Measurements from ENCODE around the gene ABCA9.
"Not testable (repeated sequence)": the region's sequence is repeated elsewhere in the genome, so short reads cannot be mapped to it uniquely, and the experiment has no call there.

ABCA9 gene

GRCh38 chr17:68955181-68955841 lies 105.4 kb downstream of the ABCA9 start, which contains the start of gene ABCA8:
Gene ABCA8, minus strand, starts transcription at chr17:68955392. Its CDS starts 13,358 bp downstream, at chr17:68942034.
- Mint-ChIP-seq H3K4me3 (no peak within 1 kb of the TSS), H3K27ac (no peak within 1 kb of the TSS), H3K36me3 (no peaks in the 10 kb centered on the region), H3K27me3 (peaks cover 5% of the 10 kb centered on the region), H3K4me1 (ENCODE audit: low read depth) (no peaks in the 10 kb centered on the region), H3K9me3 (ENCODE audit: low read depth) (no peaks in the 10 kb centered on the region)

DNA sequence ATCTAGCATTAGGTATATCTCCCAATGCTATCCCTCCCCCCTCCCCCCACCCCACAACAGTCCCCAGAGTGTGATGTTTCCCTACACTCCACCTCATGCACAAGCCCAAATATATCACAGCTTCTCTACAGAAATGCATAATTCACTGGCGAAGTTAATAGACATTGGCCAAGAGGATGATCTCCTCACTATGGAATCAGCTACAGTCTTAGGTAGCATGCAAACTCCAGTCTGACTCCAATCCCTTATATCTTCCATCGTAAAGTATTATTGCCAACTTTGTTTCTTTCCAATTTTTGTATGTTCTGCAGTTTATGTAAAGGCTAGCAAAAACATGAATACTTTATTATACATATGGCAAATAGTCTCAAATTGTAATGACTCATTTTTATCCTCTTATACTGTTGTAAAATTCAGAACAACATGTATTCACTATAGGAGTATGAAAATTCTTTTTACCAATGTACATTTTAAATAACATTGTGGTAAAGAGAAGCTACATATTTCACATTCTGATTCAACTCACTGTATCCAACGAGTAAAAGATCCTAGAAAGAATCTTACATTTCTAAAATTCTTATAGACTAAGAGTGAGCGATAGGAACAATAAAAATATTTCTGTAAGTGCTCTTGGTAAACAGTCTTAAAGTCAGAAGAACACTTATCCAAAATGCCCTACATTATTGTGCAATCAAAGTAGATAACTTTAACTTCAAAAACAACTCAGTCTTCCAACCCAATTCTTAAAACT lies 106.4 kb downstream of the ABCA9 start:
- Mint-ChIP-seq H3K4me3 (no peak overlapping the region), H3K27ac (no peak overlapping the region), H3K4me1 (ENCODE audit: low read depth) (no peaks in the 10 kb centered on the region), H3K9me3 (ENCODE audit: low read depth) (no peaks in the 10 kb centered on the region), H3K27me3 (peaks cover 5% of the 10 kb centered on the region), H3K36me3 (no peaks in the 10 kb centered on the region)

DNA sequence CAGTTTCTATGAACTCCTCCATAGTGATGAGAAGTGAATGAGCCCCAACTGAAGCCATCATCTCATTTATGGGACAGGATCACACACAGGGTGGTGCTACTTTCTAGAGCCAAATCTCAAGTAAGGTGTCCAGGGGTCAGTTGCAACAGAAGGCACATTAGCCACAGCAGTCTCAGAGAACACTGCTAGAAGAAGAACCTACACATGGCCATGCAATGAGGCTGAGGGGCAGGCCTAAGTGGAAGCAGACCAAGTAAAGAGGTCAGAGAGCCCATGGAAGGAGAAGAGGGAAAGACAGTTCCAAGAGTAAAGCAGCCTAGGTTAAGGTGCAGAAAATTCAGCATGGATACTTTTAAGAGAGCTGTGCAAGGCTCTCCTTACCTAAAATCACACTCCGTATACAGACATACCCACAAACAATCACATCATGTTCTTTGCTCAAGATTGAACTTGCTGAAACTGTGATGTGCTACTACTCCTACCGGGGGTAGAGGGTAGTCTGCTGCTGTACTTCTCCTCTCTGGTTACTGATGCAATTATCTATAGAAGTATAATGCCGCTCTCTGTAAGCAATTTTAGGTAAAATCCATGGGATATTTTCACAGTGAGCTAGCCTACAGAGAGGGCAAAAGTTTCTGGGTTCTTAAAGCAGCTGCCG lies 107.3 kb downstream of the ABCA9 start:
- Mint-ChIP-seq H3K36me3 (no peaks in the 10 kb centered on the region), H3K27me3 (peaks cover 5% of the 10 kb centered on the region), H3K27ac (no peak overlapping the region), H3K9me3 (ENCODE audit: low read depth) (no peaks in the 10 kb centered on the region), H3K4me1 (ENCODE audit: low read depth) (no peaks in the 10 kb centered on the region), H3K4me3 (no peak overlapping the region)

DNA sequence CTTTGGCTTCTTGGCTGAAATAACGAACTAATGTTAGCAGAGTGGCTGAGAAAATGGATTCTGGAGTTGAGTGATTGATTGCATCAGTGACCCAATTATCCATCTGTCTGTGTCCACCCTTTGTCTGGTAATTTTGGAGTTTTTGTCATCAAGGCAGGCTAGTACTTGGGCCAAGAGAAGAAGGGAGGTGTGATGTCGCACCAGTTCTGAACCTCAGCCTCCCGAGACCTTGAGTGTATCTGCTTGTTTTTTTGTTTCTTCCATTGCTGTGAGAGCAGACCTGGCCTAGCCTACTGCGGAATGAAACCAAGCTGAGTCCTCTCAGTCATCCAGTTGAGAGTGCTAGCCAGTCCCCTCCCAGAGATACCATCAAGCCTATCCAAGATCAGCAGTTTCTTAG lies 110.0 kb downstream of the ABCA9 start:
- no peaks in the 10 kb centered on the region for H3K36me3 Mint-ChIP-seq
- no peak overlapping the region for H3K27ac Mint-ChIP-seq
- peaks cover 5% of the 10 kb centered on the region for H3K27me3 Mint-ChIP-seq
- no peaks in the 10 kb centered on the region for H3K9me3 Mint-ChIP-seq (ENCODE audit: low read depth)
- H3K4me1 Mint-ChIP-seq (ENCODE audit: low read depth) = no peaks in the 10 kb centered on the region
- no peak overlapping the region for H3K4me3 Mint-ChIP-seq

- not testable (repeated sequence) for H3K9me3 Mint-ChIP-seq (ENCODE audit: low read depth); H3K4me1 Mint-ChIP-seq (ENCODE audit: low read depth); H3K27ac Mint-ChIP-seq; H3K36me3 Mint-ChIP-seq; H3K4me3 Mint-ChIP-seq; H3K27me3 Mint-ChIP-seq
Measured at GRCh38 chr17:68947868-68948267, 112.9 kb downstream of the ABCA9 start.

DNA sequence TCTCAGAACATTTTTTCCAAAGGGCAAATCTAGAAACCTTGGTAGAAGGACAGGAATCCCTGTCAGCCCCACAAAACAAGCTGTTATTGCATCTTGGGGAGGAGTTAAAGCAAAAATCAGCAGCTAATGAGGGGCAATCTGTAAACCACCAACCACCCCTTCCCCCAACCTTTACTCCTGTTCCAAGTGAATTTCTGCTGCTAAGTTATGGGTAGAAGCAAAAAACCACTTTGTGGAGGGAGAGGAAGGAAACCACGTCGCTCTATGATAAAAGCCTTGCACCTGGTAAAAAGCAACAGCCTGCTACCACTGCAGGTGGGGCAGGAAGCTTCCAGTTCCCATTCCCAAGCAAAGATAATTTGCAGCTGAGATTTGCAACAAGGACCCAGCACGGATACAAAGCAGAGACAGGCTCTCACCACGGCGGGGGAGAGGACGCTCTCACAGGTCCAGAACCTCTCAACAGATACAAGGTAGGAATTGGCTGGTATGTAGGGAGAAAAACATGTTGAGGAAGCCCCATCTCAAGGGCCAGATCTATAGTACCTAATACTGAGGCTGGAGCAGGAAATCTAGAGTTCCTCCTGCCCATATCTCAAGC lies 116.2 kb downstream of the ABCA9 start:
- no peaks in the 10 kb centered on the region for H3K36me3 Mint-ChIP-seq
- H3K9me3 Mint-ChIP-seq (ENCODE audit: low read depth) = no peaks in the 10 kb centered on the region
- no peak overlapping the region for H3K4me3 Mint-ChIP-seq
- no peak overlapping the region for H3K27ac Mint-ChIP-seq
- H3K4me1 Mint-ChIP-seq (ENCODE audit: low read depth) = no peaks in the 10 kb centered on the region
- H3K27me3 Mint-ChIP-seq = peaks cover 3% of the 10 kb centered on the region

GRCh38 chr17:68943812-68944182 lies 116.9 kb downstream of the ABCA9 start:
- not testable (repeated sequence) for H3K27me3 Mint-ChIP-seq; H3K9me3 Mint-ChIP-seq (ENCODE audit: low read depth); H3K4me3 Mint-ChIP-seq; H3K27ac Mint-ChIP-seq; H3K36me3 Mint-ChIP-seq; H3K4me1 Mint-ChIP-seq (ENCODE audit: low read depth)

DNA sequence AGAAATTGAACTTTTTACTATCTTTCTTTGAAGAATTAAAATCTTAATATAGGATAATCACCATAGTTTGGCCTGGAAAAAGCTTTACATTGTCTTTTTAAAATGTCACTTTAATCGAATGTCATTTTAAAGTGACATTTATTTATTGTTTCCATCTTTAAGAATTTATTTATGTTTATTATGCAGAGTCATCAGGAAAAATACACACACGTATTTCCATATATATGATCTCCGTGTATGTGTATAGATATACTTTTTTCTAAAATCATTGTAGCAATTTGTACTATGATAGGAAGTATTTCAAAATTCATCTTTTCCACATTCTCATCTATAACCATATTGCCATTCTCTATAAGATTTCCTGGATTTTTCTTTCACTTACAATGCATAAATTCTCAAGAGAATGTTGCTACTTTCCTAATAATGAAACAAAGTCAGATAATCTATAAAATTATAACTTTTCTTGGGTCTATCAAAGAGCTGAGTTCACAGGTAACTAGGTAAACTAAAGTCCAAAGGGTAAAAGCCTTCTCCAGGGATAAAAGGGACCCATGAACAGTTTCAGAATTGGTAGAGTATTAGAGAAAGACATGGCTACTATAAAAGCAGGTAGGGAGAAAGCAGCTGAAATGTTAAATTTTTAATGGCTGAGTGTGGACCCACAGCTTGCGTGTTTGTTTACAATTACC lies 117.5 kb downstream of the ABCA9 start:
- no peaks in the 10 kb centered on the region for H3K4me1 Mint-ChIP-seq (ENCODE audit: low read depth)
- no peak overlapping the region for H3K27ac Mint-ChIP-seq
- peaks cover 5% of the 10 kb centered on the region for H3K27me3 Mint-ChIP-seq
- no peaks in the 10 kb centered on the region for H3K9me3 Mint-ChIP-seq (ENCODE audit: low read depth)
- no peaks in the 10 kb centered on the region for H3K36me3 Mint-ChIP-seq
- H3K4me3 Mint-ChIP-seq = no peak overlapping the region

DNA sequence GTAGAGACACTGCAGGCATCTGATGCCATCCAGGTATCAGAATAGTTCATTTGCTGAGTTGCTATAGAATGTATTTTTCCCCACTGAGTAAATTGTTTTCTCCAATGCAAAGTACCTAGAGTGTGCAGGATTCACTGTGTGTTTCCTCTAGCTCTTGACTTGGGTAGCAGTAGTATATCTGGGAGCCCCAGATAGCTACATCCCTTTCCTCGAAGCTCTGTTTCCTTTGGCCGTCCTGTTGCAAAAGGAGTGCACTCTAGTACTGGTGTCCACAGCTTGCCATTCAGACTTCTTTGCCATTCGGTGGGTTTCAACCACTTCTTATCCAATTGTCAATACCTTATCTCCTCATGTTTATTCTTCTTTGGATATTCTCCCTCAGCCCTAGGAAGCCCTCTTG lies 118.3 kb downstream of the ABCA9 start:
- no peak overlapping the region for H3K4me3 Mint-ChIP-seq
- no peaks in the 10 kb centered on the region for H3K36me3 Mint-ChIP-seq
- peaks cover 7% of the 10 kb centered on the region for H3K27me3 Mint-ChIP-seq
- H3K4me1 Mint-ChIP-seq (ENCODE audit: low read depth) = no peaks in the 10 kb centered on the region
- no peak overlapping the region for H3K27ac Mint-ChIP-seq
- no peaks in the 10 kb centered on the region for H3K9me3 Mint-ChIP-seq (ENCODE audit: low read depth)

DNA sequence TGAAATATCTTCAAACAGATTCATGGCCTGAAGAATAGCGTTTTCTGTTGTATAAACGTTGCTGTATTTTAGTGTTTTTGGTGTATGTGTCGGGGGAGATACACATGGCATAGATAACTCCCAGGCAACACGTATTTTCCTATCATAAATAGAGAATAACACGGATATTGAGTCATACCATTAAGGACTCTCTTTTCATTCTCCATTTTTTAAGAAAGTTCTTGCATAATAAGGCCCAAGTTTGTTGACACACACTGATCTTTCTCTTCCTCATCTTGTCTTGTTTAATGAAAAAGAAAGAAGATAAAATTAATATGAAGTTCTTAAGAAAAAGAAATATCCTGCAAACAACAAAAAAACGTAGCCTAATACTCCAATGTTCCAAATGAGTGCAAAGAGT lies 119.0 kb downstream of the ABCA9 start:
- Mint-ChIP-seq H3K36me3 (no peaks in the 10 kb centered on the region), H3K27me3 (peaks cover 7% of the 10 kb centered on the region), H3K4me3 (no peak overlapping the region), H3K9me3 (ENCODE audit: low read depth) (no peaks in the 10 kb centered on the region), H3K4me1 (ENCODE audit: low read depth) (no peaks in the 10 kb centered on the region), H3K27ac (no peak overlapping the region)

- H3K4me3 Mint-ChIP-seq = no peak overlapping the region
- H3K27me3 Mint-ChIP-seq = peaks cover 11% of the 10 kb centered on the region
- no peaks in the 10 kb centered on the region for H3K4me1 Mint-ChIP-seq (ENCODE audit: low read depth)
- no peak overlapping the region for H3K27ac Mint-ChIP-seq
- H3K36me3 Mint-ChIP-seq = no peaks in the 10 kb centered on the region
- no peaks in the 10 kb centered on the region for H3K9me3 Mint-ChIP-seq (ENCODE audit: low read depth)
Measured at GRCh38 chr17:68939195-68939594, 121.5 kb downstream of the ABCA9 start.

DNA sequence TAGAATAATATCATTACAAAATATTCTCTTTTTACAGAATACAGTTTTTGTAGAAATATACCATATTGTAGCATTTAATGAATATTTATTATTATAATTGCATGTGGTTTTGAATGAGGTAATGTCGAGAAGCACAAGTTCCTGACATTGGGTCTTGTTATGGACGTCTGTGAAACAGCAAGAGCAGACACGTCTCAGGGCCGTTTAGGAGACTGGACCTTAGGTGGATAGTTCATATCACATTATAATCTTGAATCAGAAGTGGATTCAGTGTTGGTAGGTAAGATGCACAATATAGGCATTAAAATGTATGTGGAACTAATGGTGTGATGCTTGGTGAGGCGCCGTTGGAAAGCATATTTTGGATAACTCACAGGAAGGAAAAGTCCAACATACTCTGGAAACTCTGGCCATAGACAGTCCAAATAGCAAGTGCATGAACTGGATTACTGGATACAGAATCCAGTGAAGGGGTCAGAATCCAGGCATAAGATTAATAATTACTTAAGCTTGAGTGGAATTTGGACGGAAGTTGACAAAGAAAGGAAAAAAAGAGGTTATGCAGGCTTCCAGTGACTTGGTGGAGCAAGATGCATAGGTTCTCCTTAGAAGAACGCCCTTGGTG lies 122.7 kb downstream of the ABCA9 start:
- H3K4me1 Mint-ChIP-seq (ENCODE audit: low read depth) = no peaks in the 10 kb centered on the region
- no peaks in the 10 kb centered on the region for H3K36me3 Mint-ChIP-seq
- H3K27me3 Mint-ChIP-seq = peaks cover 8% of the 10 kb centered on the region
- no peak overlapping the region for H3K4me3 Mint-ChIP-seq
- no peaks in the 10 kb centered on the region for H3K9me3 Mint-ChIP-seq (ENCODE audit: low read depth)
- H3K27ac Mint-ChIP-seq = no peak overlapping the region

GRCh38 chr17:68927516-68927915 lies 133.2 kb downstream of the ABCA9 start:
- Mint-ChIP-seq H3K27me3 (peaks cover 8% of the 10 kb centered on the region), H3K36me3 (no peaks in the 10 kb centered on the region), H3K27ac (no peak overlapping the region), H3K4me3 (no peak overlapping the region), H3K4me1 (ENCODE audit: low read depth) (no peaks in the 10 kb centered on the region), H3K9me3 (ENCODE audit: low read depth) (no peaks in the 10 kb centered on the region)

Measured in activated naive CD8-positive, alpha-beta T cell (primary cell).